ENCODE results near the gene EXOC4.

Gene EXOC4

GRCh38 chr7:133727476-133728214 is 474.8 kb downstream of the EXOC4 start:
- DNase-seq = no peak

- DNase-seq = no peak
Measured at GRCh38 chr7:133730360-133730759, 477.5 kb downstream of the EXOC4 start.

- DNase-seq = no peak
Measured at GRCh38 chr7:133733401-133733800, 480.5 kb downstream of the EXOC4 start.

GRCh38 chr7:133735222-133735621 is 482.3 kb downstream of the EXOC4 start:
- DNase-seq = no peak

GRCh38 chr7:133739817-133740216 is 486.9 kb downstream of the EXOC4 start:
- no peak for DNase-seq

- no peak for DNase-seq
Measured at GRCh38 chr7:133741078-133741477, 488.2 kb downstream of the EXOC4 start.

GRCh38 chr7:133741703-133742102 is 488.8 kb downstream of the EXOC4 start:
- no peak for DNase-seq

GRCh38 chr7:133742709-133743538 is 490.0 kb downstream of the EXOC4 start:
- DNase-seq = no peak

GRCh38 chr7:133744451-133744850 is 491.6 kb downstream of the EXOC4 start:
- DNase-seq = no peak

- DNase-seq = no peak
Measured at GRCh38 chr7:133746305-133746704, 493.4 kb downstream of the EXOC4 start.

GRCh38 chr7:133746847-133747246 is 494.0 kb downstream of the EXOC4 start:
- no peak for DNase-seq

- no peak for DNase-seq
Measured at GRCh38 chr7:133748443-133749407, 495.8 kb downstream of the EXOC4 start.

GRCh38 chr7:133750287-133750686 is 497.4 kb downstream of the EXOC4 start:
- no peak for DNase-seq

- no peak for DNase-seq
Measured at GRCh38 chr7:133751079-133751478, 498.2 kb downstream of the EXOC4 start.

GRCh38 chr7:133753513-133753912 is 500.6 kb downstream of the EXOC4 start:
- no peak for DNase-seq

GRCh38 chr7:133754708-133755107 is 501.8 kb downstream of the EXOC4 start:
- DNase-seq = no peak

GRCh38 chr7:133755901-133756300 is 503.0 kb downstream of the EXOC4 start:
- peak; percentile 59 for DNase-seq

- no peak for DNase-seq
Measured at GRCh38 chr7:133761443-133761842, 508.6 kb downstream of the EXOC4 start.

GRCh38 chr7:133763076-133763640 is 510.3 kb downstream of the EXOC4 start:
- DNase-seq = no peak

- DNase-seq = no peak
Measured at GRCh38 chr7:133769668-133770067, 516.8 kb downstream of the EXOC4 start.

GRCh38 chr7:133770863-133771492 is 518.1 kb downstream of the EXOC4 start:
- no peak for DNase-seq

GRCh38 chr7:133771788-133772419 is 519.0 kb downstream of the EXOC4 start:
- DNase-seq = no peak
